ENCODE data around the gene HSFX3.
"Not testable (repeated sequence)": the region's sequence is repeated elsewhere in the genome, so short reads cannot be mapped to it uniquely, and the experiment has no call there.

Gene HSFX3

DNA sequence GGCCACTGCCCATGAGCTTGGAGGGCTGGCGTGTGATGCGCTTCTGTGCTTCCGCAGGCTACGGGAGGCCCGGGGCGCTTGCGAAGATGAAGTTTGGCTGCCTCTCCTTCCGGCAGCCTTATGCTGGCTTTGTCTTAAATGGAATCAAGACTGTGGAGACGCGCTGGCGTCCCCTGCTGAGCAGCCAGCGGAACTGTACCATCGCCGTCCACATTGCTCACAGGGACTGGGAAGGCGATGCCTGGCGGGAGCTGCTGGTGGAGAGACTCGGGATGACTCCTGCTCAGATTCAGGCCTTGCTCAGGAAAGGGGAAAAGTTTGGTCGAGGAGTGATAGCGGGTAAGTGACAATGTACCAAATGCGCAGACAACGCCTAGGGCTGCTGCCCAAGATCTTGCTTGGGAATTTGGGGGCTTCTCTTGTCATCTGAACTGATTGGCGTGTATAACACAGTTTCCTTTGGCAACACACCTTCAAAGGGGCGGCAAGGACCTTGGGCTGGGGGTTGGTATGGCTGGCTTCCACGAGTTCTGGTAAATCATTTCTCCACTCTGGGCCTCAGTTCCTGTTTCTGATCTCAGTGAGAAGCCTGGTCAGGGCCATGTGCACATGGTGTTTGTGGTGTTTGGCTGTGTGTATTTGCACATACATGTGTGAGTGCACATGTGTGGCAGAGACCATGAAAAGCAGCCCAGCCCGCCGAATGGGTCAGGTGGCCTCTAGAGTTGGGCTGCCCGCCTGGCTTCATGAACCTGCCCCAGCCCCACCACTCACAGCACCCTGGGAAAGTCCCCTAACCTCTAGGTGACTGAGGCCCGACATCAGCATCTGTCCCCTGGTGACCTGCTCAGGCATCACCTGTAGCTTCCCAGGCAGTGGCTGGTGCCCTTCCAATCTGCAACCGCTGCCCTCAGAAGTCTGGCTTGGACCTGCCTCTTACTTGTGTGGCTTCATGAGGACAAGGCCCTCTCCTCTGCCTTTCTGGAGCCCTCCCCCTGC, 3.9 kb downstream of the HSFX3 start:
- not testable (repeated sequence) for H3K4me3 ChIP-seq (ENCODE audit: low read depth, low read length); H3K27ac ChIP-seq (ENCODE audit: low read depth, low read length); H3K9ac ChIP-seq (ENCODE audit: low read depth, low read length); H3K9me3 ChIP-seq (ENCODE audit: control insufficient read depth, insufficient read depth, low read length); H3K36me3 ChIP-seq (ENCODE audit: control insufficient read depth, insufficient read depth, low read length); H3K27me3 ChIP-seq (ENCODE audit: control insufficient read depth, insufficient read depth, low read length); H3K4me1 ChIP-seq (ENCODE audit: control insufficient read depth, insufficient read depth, low read length)

DNA sequence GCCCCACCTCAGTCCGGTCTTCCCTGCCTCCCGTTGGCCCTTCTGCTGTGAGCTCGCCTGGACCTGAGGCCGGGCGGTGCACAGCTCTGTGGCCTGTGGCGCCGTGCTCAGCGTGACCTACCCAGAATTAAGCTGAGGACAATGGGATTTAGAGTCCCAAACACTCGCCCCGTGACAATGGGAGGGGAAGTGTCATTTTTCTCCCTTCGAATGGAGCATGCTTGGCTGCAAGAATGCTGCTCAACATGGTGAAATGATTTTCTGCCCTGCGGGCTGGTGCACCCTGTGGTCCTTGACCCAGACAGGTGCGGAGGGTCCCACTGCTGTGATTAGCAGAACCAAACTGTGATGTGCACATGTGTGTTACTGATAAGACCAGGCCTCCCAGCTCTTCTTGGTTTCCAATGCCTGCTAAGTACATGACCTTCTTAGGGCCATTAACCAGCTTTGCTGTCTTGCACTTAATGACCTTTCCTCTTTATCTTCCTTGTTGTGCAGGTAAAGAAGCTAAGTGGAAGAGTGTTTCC, 8.1 kb downstream of the HSFX3 start:
- no peak overlapping the region for H3K9ac ChIP-seq (ENCODE audit: low read depth, low read length)
- peaks cover 6% of the 10 kb centered on the region for H3K27me3 ChIP-seq (ENCODE audit: control insufficient read depth, insufficient read depth, low read length)
- no peaks in the 10 kb centered on the region; the same call in 1 of the 2 replicates for H3K9me3 ChIP-seq (ENCODE audit: control insufficient read depth, insufficient read depth, low read length)
- H3K4me1 ChIP-seq (ENCODE audit: control insufficient read depth, insufficient read depth, low read length): peaks cover 3% of the 10 kb centered on the region; the same call in 1 of the 2 replicates
- H3K4me3 ChIP-seq (ENCODE audit: low read depth, low read length): peak overlapping the region; percentile 73
- H3K27ac ChIP-seq (ENCODE audit: low read depth, low read length): no peak overlapping the region
- H3K36me3 ChIP-seq (ENCODE audit: control insufficient read depth, insufficient read depth, low read length): no peaks in the 10 kb centered on the region

GRCh38 chrX:149540621-149541520, 8.9 kb downstream of the HSFX3 start, which contains the start of gene EOLA1:
EOLA1 (plus strand) TSS chrX:149541012; CDS start chrX:149545631, 4,619 bp downstream.
- Histone ChIP-seq H3K9ac (ENCODE audit: low read depth, low read length) (no peak within 1 kb of the TSS), H3K27ac (ENCODE audit: low read depth, low read length) (peak within 1 kb of the TSS; percentile 79), H3K36me3 (ENCODE audit: control insufficient read depth, insufficient read depth, low read length) (no peaks in the 10 kb centered on the region), H3K27me3 (ENCODE audit: control insufficient read depth, insufficient read depth, low read length) (peaks cover 6% of the 10 kb centered on the region), H3K4me1 (ENCODE audit: control insufficient read depth, insufficient read depth, low read length) (peaks cover 3% of the 10 kb centered on the region; the same call in 1 of the 2 replicates), H3K4me3 (ENCODE audit: low read depth, low read length) (peak within 1 kb of the TSS; percentile 80), H3K9me3 (ENCODE audit: control insufficient read depth, insufficient read depth, low read length) (no peaks in the 10 kb centered on the region; the same call in 1 of the 2 replicates)

DNA sequence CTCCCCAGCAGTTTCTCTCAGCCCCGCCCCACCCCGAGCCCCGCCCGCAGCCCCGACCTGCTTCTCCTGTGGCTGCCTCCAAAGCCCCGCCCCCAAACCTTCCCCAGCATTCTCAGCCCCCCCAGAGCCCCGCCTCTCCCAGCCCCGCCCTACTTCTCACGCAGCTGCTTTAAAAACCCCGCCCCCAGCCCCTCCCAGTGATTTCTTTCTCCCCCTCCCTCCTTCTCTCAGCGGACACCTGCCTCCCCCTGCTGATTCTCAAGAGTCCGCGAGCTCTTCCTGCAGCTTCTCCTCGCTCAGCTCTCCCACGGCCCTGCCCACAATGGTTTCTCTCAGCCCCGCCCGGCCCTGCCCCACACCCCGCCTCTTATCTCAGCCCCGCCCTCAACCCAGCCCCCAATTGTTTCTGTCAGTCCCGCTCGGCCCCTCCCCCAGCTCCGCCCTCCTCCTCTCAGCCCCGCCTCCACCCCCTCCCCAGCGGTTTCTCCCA, 9.5 kb downstream of the HSFX3 start:
- peak overlapping the region; percentile 73 for H3K27ac ChIP-seq (ENCODE audit: low read depth, low read length)
- H3K9me3 ChIP-seq (ENCODE audit: control insufficient read depth, insufficient read depth, low read length): no peaks in the 10 kb centered on the region; the same call in 1 of the 2 replicates
- H3K4me3 ChIP-seq (ENCODE audit: low read depth, low read length): peak overlapping the region; percentile 73
- H3K4me1 ChIP-seq (ENCODE audit: control insufficient read depth, insufficient read depth, low read length): peaks cover 3% of the 10 kb centered on the region; the same call in 1 of the 2 replicates
- H3K36me3 ChIP-seq (ENCODE audit: control insufficient read depth, insufficient read depth, low read length): no peaks in the 10 kb centered on the region
- peaks cover 6% of the 10 kb centered on the region for H3K27me3 ChIP-seq (ENCODE audit: control insufficient read depth, insufficient read depth, low read length)
- no peak overlapping the region for H3K9ac ChIP-seq (ENCODE audit: low read depth, low read length)

- H3K27ac ChIP-seq (ENCODE audit: low read depth, low read length): peak overlapping the region; percentile 79
- peaks cover 6% of the 10 kb centered on the region for H3K27me3 ChIP-seq (ENCODE audit: control insufficient read depth, insufficient read depth, low read length)
- peak overlapping the region; percentile 80 for H3K4me3 ChIP-seq (ENCODE audit: low read depth, low read length)
- no peaks in the 10 kb centered on the region for H3K36me3 ChIP-seq (ENCODE audit: control insufficient read depth, insufficient read depth, low read length)
- no peaks in the 10 kb centered on the region; the same call in 1 of the 2 replicates for H3K9me3 ChIP-seq (ENCODE audit: control insufficient read depth, insufficient read depth, low read length)
- H3K4me1 ChIP-seq (ENCODE audit: control insufficient read depth, insufficient read depth, low read length): peaks cover 3% of the 10 kb centered on the region; the same call in 1 of the 2 replicates
- H3K9ac ChIP-seq (ENCODE audit: low read depth, low read length): no peak overlapping the region
These were observed 10.2 kb downstream of the HSFX3 start for GRCh38 chrX:149539283-149540130.

DNA sequence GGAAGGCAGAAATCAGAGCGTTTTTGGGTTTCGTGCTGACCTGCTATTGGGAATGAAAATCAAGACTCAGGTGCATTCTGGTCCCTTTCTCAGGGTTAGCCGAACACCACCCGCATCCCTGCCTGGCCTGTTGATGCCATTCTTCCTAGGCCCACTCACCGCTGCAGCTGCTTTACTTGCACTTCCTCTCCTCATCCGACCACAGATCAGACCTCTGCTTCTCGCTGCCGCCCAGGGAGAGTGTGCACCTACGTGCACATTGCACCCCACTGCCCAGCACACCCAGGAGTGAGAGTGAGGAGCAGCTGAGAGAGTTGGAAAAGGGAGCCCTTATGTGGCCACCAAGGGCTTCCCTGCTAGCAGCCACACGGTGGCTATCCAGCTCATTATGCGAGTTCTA, 12.2 kb downstream of the HSFX3 start:
- H3K27ac ChIP-seq (ENCODE audit: low read depth, low read length); H3K9ac ChIP-seq (ENCODE audit: low read depth, low read length); H3K4me3 ChIP-seq (ENCODE audit: low read depth, low read length): not testable (repeated sequence)

DNA sequence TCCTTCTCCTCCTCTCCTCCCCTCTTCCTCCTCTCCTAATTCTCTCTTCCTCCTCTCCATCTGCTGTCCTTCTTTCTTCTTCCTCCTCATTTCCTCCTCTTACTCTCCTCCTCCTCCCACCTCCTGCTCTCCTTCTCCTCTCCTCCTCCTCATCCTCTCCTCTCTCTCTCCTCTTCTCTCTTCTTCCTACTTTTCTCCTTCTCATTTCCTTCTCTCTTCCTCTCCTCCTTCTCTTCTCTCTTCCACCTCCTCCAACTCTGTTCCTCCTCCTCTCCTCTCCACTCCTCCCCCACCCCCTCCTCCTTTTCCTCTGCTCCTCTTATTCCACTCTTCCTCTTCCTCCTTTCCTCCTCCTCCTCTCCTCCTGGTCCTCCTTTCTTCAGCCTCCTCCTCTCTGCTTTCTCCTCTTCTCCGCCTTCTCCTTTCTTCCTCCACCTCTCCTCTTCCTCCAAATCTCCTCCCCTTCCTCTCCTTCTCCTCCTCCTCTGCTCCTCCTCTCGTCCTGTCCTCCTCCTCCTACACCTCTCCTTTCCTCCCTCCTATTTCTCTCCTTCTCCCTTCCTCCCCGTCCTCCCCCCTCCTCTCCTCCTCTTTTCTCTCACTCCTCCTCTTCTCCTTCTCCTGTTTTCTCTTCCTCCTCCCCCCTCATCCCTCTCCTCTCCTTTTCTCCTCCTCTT, 14.7 kb downstream of the HSFX3 start:
- not testable (repeated sequence) for H3K27ac ChIP-seq (ENCODE audit: low read depth, low read length); H3K36me3 ChIP-seq (ENCODE audit: control insufficient read depth, insufficient read depth, low read length); H3K9ac ChIP-seq (ENCODE audit: low read depth, low read length); H3K4me3 ChIP-seq (ENCODE audit: low read depth, low read length); H3K4me1 ChIP-seq (ENCODE audit: control insufficient read depth, insufficient read depth, low read length); H3K27me3 ChIP-seq (ENCODE audit: control insufficient read depth, insufficient read depth, low read length); H3K9me3 ChIP-seq (ENCODE audit: control insufficient read depth, insufficient read depth, low read length)

More for the DNA sequence above, 12.2 kb downstream of the HSFX3 start:
- not testable (repeated sequence) for H3K27me3 ChIP-seq (ENCODE audit: control insufficient read depth, insufficient read depth, low read length); H3K4me1 ChIP-seq (ENCODE audit: control insufficient read depth, insufficient read depth, low read length); H3K36me3 ChIP-seq (ENCODE audit: control insufficient read depth, insufficient read depth, low read length); H3K9me3 ChIP-seq (ENCODE audit: control insufficient read depth, insufficient read depth, low read length)

GRCh38 chrX:149533999-149534398, 15.7 kb downstream of the HSFX3 start:
- H3K36me3 ChIP-seq (ENCODE audit: control insufficient read depth, insufficient read depth, low read length); H3K9ac ChIP-seq (ENCODE audit: low read depth, low read length); H3K27me3 ChIP-seq (ENCODE audit: control insufficient read depth, insufficient read depth, low read length); H3K9me3 ChIP-seq (ENCODE audit: control insufficient read depth, insufficient read depth, low read length); H3K4me1 ChIP-seq (ENCODE audit: control insufficient read depth, insufficient read depth, low read length); H3K27ac ChIP-seq (ENCODE audit: low read depth, low read length); H3K4me3 ChIP-seq (ENCODE audit: low read depth, low read length): not testable (repeated sequence)

DNA sequence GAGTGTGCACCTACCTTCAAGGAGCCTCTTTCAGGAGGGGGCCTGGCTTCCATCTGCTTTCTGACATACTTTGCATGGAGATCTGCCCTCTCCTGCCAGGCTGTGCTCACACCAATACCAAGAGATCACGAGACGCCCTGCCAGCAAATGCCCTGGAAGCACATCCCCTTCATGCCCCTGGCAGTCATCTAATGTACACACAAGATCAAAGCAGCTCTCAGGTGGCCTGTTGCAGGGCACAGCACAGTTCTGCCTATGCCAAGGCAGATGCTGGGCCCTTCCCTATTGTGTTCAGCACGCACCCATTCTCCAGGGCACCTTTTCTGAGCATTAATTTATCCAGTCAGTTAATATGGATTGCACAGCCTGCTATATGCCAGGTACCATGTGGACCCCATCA, 16.9 kb downstream of the HSFX3 start:
- not testable (repeated sequence) for H3K4me1 ChIP-seq (ENCODE audit: control insufficient read depth, insufficient read depth, low read length); H3K4me3 ChIP-seq (ENCODE audit: low read depth, low read length); H3K9me3 ChIP-seq (ENCODE audit: control insufficient read depth, insufficient read depth, low read length); H3K9ac ChIP-seq (ENCODE audit: low read depth, low read length); H3K27me3 ChIP-seq (ENCODE audit: control insufficient read depth, insufficient read depth, low read length); H3K36me3 ChIP-seq (ENCODE audit: control insufficient read depth, insufficient read depth, low read length); H3K27ac ChIP-seq (ENCODE audit: low read depth, low read length)
